B cell (primary cell): Measurements from ENCODE around the gene KCTD6. TPM values are rescaled to one million over a fixed set of nuclear protein-coding genes. Genes with fewer than 3 reads are reported as not detected.

ENCODE experiments used
- ATAC-seq: fragments of 200-7000 bp; cut with Tn5 transposase; one replicate; pipeline ENCODE4 v1.10.0; 2021; ENCODE audit warnings: low read depth, mild to moderate bottlenecking, moderate number of reproducible peaks, moderate library complexity
- CTCF ChIA-PET: fragments of 350-600 bp; sonication (Branson Sonifier 250); formaldehyde crosslinking; loops from one replicate; lab custom pipeline; 2021; ENCODE audit warnings: antibody characterized with exemption, inconsistent platforms; lab: Charles Lee
- POLR2A ChIA-PET: fragments of 350-600 bp; sonication (Branson Sonifier 250); formaldehyde crosslinking; loops from one replicate; lab custom pipeline; 2021; ENCODE audit warnings: antibody characterized with exemption; lab: Charles Lee
- DNase-seq: peaks from one replicate; pipeline ENCODE4 v3.0.0; 2013
- H2AFZ ChIP-seq: 2 replicates; pipeline ENCODE4 v1.6.1; 2012; ENCODE audit warnings: mild to moderate bottlenecking, low read depth, low read length; ENCODE audit not compliant: insufficient read depth, poor library complexity, severe bottlenecking
- H3K27ac ChIP-seq, 2 donors: 1 replicate in 1 of 2; 2 replicates in 1 of 2; pipeline ENCODE4 v1.5.1; 2012 to 2013; ENCODE audit warnings: low read length in 2 of 2, mild to moderate bottlenecking in 2 of 2, moderate library complexity in 1 of 2
- H3K27me3 ChIP-seq, 4 experiments: fragments of 200-600 bp in 1 of 4; sonication (generic) in 1 of 4; replicated peaks in 1 of 4; 1 replicate in 2 of 4; 2 replicates in 2 of 4; pipeline versions ENCODE4 v1.6.1 to v1.7.0; 2013 to 2016; ENCODE audit warnings: low read length in 3 of 4, mild to moderate bottlenecking in 2 of 4, mixed read lengths in 1 of 4, moderate library complexity in 1 of 4; ENCODE audit not compliant: insufficient read depth in 4 of 4, control insufficient read depth in 3 of 4; ENCODE audit errors: control extremely low read depth in 1 of 4
- H3K36me3 ChIP-seq, 2 experiments: replicated peaks in 1 of 2; 1 replicate in 1 of 2; 2 replicates in 1 of 2; pipeline versions ENCODE4 v1.6.1 to v1.7.1; 2013; ENCODE audit warnings: low read length in 1 of 2; ENCODE audit not compliant: insufficient read depth in 2 of 2, control insufficient read depth in 1 of 2; ENCODE audit errors: control extremely low read depth in 1 of 2, extremely low read depth in 1 of 2
- H3K4me1 ChIP-seq, 2 donors: fragments of 200-600 bp in 1 of 2; sonication (generic) in 1 of 2; 1 replicate in 1 of 2; 2 replicates in 1 of 2; pipeline versions ENCODE4 v1.5.1 to v1.6.1; 2013 to 2017; ENCODE audit warnings: low read length in 2 of 2; ENCODE audit not compliant: control insufficient read depth in 2 of 2, insufficient read depth in 2 of 2
- H3K4me2 ChIP-seq: replicated peaks from 2 replicates; pipeline ENCODE3; 2012; ENCODE audit warnings: mild to moderate bottlenecking, low read depth, low read length; ENCODE audit not compliant: poor library complexity, severe bottlenecking
- H3K4me3 ChIP-seq, 5 experiments: fragments of 200-600 bp in 1 of 5; sonication (generic) in 1 of 5; 1 replicate in 3 of 5; 2 replicates in 2 of 5; pipeline versions ENCODE4 v1.5.1 to v1.7.0; 2011 to 2016; ENCODE audit warnings: low read length in 4 of 5, mild to moderate bottlenecking in 4 of 5, low read depth in 2 of 5, control low read depth in 1 of 5, moderate library complexity in 1 of 5; ENCODE audit not compliant: insufficient read depth in 1 of 5; ENCODE audit errors: control extremely low read depth in 1 of 5, extremely low read depth in 1 of 5
- H3K79me2 ChIP-seq: fragments of 200-600 bp; sonication (generic); one replicate; pipeline ENCODE4 v1.6.0; 2016; ENCODE audit warnings: low read length; ENCODE audit not compliant: control insufficient read depth, insufficient read depth
- H3K9ac ChIP-seq: fragments of 200-600 bp; sonication (generic); 2 replicates; pipeline ENCODE4 v1.6.1; 2017; ENCODE audit warnings: mild to moderate bottlenecking, low read length, moderate library complexity
- H3K9me3 ChIP-seq, 3 donors: one replicate each; pipeline versions ENCODE4 v1.6.1 to v1.7.1; 2013; ENCODE audit warnings: low read length in 2 of 3; ENCODE audit not compliant: control insufficient read depth in 2 of 3, insufficient read depth in 1 of 3; ENCODE audit errors: control extremely low read depth in 1 of 3
- H4K20me1 ChIP-seq: 2 replicates; pipeline ENCODE4 v1.6.0; 2012; ENCODE audit warnings: mild to moderate bottlenecking, low read length; ENCODE audit not compliant: insufficient read depth, control insufficient read depth, poor library complexity, severe bottlenecking
- H3K27ac Mint-ChIP-seq: one replicate; pipeline ENCODE4 v1.8.0; 2021; ENCODE audit warnings: mixed read lengths
- H3K27me3 Mint-ChIP-seq: one replicate; pipeline ENCODE4 v1.8.0; 2021; ENCODE audit warnings: mixed read lengths
- H3K4me1 Mint-ChIP-seq: one replicate; pipeline ENCODE4 v1.8.0; 2021; ENCODE audit warnings: mixed read lengths
- H3K4me3 Mint-ChIP-seq: one replicate; pipeline ENCODE4 v1.8.0; 2021; ENCODE audit warnings: mixed read lengths
- H3K9me3 Mint-ChIP-seq: one replicate; pipeline ENCODE4 v1.8.0; 2022; ENCODE audit warnings: mixed read lengths; ENCODE audit not compliant: insufficient read depth
- CTCF ChIP-seq: fragments of 200-600 bp; IDR thresholded peaks from one replicate; pipeline ENCODE4 v1.8.0; 2022; ENCODE audit warnings: antibody characterized with exemption, mild to moderate bottlenecking
- EZH2 ChIP-seq: IDR thresholded peaks from 2 replicates; pipeline ENCODE4 v1.6.1; 2012; ENCODE audit warnings: borderline replicate concordance, low read depth, mild to moderate bottlenecking, moderate library complexity, low read length; ENCODE audit not compliant: insufficient read depth, poor library complexity, severe bottlenecking
- WGBS: methylation state at CpG from one replicate; pipeline ENCODE4 v1.1.5; 2013; ENCODE audit warnings: missing lambda C conversion rate; ENCODE audit not compliant: insufficient coverage; 5-methylcytosine and 5-hydroxymethylcytosine counted together
- intact Hi-C: fragments of 100-400 bp; cut with micrococcal nuclease; formaldehyde crosslinking; loops from one replicate; pipeline ENCODE4 v1.10.0; 2022
- polyA plus RNA-seq: library from polyadenylated mRNA; depleted of rRNA; stranded (reverse); fragments of >200 nt; gene quantifications from 2 replicates; pipeline ENCODE4 v1.2.3, GENCODE V29; 2012
- total RNA-seq, 2 donors: library from RNA; stranded (reverse); fragments of 120-200 nt in 1 of 2; gene quantifications; 1 replicate in 1 of 2; 2 replicates in 1 of 2; pipeline versions ENCODE4 v1.2.3 to v1.2.4, GENCODE V29; 2013 to 2022

The KCTD6 gene
- total and polyA plus RNA-seq, 2 donors (not counting 1 experiment from before 2014, with no cell fraction given), result 7.4 to 14.6 TPM

- 94% methylated on average over 18 of the region's 18 CpGs for WGBS
- no peaks in the 10 kb centered on the region for H3K27me3 ChIP-seq
- H3K4me2 ChIP-seq, result no peak overlapping the region
- no peak overlapping the region for H3K9ac ChIP-seq
- Mint-ChIP-seq H3K9me3 (no peaks in the 10 kb centered on the region), H3K27ac (no peak overlapping the region), H3K4me1 (peaks cover 6% of the 10 kb centered on the region), H3K4me3 (no peak overlapping the region), H3K27me3 (no peaks in the 10 kb centered on the region)
- H3K4me3 ChIP-seq, result no peak overlapping the region
- ChIA-PET CTCF (interaction anchor here (1.0 to 8.2 kb wide), 5 partner anchors 9 to 353 kb away, joined by 3 to 101 read pairs (median 3); partner anchors contain the start of genes HTD2 and RPP14), POLR2A (no interaction called here)
- ATAC-seq (no peak), DNase-seq (no peak)
- intact Hi-C loops, result no loop called here
- peaks cover 6 to 8% of the 10 kb centered on the region in 2 donors for H3K4me1 ChIP-seq
- H4K20me1 ChIP-seq, result no peaks in the 10 kb centered on the region
- H3K79me2 ChIP-seq, result no peaks in the 10 kb centered on the region
- no peak for TF ChIP-seq EZH2
- TF ChIP-seq CTCF, result no peak
- no peak overlapping the region for H2AFZ ChIP-seq
- H3K27ac ChIP-seq, result no peak overlapping the region
- H3K36me3 ChIP-seq, result no peaks in the 10 kb centered on the region
- no peaks in the 10 kb centered on the region for H3K9me3 ChIP-seq
These were observed 38.5 kb downstream of the KCTD6 start for GRCh38 chr3:58530354-58530865.

DNA sequence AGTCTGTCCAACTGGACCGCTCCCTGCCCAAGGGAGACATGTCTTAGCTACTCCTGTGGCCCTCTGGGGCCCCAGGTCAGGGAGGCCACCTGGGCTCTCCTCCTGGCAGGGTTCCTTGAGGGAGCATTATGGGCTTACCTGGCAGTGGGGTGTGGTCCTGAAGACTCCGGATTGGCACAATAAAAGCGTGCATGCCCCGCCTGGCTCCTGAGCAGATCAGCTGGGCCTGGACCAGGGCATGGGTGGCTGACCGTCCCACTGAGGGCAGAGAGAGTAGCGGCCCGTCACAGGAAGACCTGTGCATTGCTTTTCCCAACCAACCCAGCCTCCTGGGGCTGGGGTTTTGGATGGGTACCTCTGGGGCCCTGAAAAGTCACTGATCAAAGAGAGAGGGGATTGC, 39.7 kb downstream of the KCTD6 start:
- no peaks in the 10 kb centered on the region for H3K36me3 ChIP-seq
- 97% methylated on average over 4 of the region's 7 CpGs for WGBS
- CTCF ChIA-PET, result interaction anchor here (0.5 to 8.2 kb wide), 11 partner anchors 8 to 312 kb away, joined by 3 to 101 read pairs (median 3); partner anchors contain the start of genes HTD2, KCTD6 and RPP14
- no peak overlapping the region for H3K9ac ChIP-seq
- DNase-seq (no peak), ATAC-seq (no peak)
- no peak overlapping the region for H3K27ac Mint-ChIP-seq
- H3K27ac ChIP-seq, result no peak overlapping the region
- TF ChIP-seq EZH2 (no peak), CTCF (no peak)
- no peaks in the 10 kb centered on the region for H3K9me3 ChIP-seq
- POLR2A ChIA-PET, result no interaction called here
- no peaks in the 10 kb centered on the region for H3K27me3 Mint-ChIP-seq
- H3K79me2 ChIP-seq, result no peaks in the 10 kb centered on the region
- H3K4me3 ChIP-seq, result no peak overlapping the region
- H3K4me3 Mint-ChIP-seq, result no peak overlapping the region
- no peak overlapping the region for H2AFZ ChIP-seq
- intact Hi-C loops, result no loop called here
- H3K27me3 ChIP-seq, result no peaks in the 10 kb centered on the region
- peaks cover 6 to 8% of the 10 kb centered on the region in 2 donors for H3K4me1 ChIP-seq
- H3K9me3 Mint-ChIP-seq, result no peaks in the 10 kb centered on the region
- peaks cover 6% of the 10 kb centered on the region for H3K4me1 Mint-ChIP-seq
- H4K20me1 ChIP-seq, result no peaks in the 10 kb centered on the region
- no peak overlapping the region for H3K4me2 ChIP-seq
